CD4-positive, alpha-beta T cell treated with Interleukin-15 for 4 hours (primary cell): Measurements from ENCODE around the gene B3GAT2.
"Not testable (repeated sequence)": the region's sequence is repeated elsewhere in the genome, so short reads cannot be mapped to it uniquely, and the experiment has no call there.

ENCODE experiments used
- DNase-seq: peaks from one replicate; pipeline ENCODE4 v3.0.0-alpha.2; 2020; ENCODE audit warnings: low spot score

Gene B3GAT2

GRCh38 chr6:70956451-70957283 is at the start of gene B3GAT2:
TSS of gene B3GAT2 (minus strand) at chr6:70957060. CDS start at chr6:70956429, 631 bp downstream.
- DNase-seq, result no peak

GRCh38 chr6:70998148-70998547 is 41.3 kb upstream of the B3GAT2 start:
- DNase-seq, result no peak

- no peak for DNase-seq
These were observed 40.5 kb upstream of the B3GAT2 start for GRCh38 chr6:70997379-70997778.

- no peak for DNase-seq
These were observed 39.2 kb upstream of the B3GAT2 start for GRCh38 chr6:70996106-70996505.

- DNase-seq, result no peak
These were observed 38.6 kb upstream of the B3GAT2 start for GRCh38 chr6:70995411-70995810.

- DNase-seq, result no peak
These were observed 34.4 kb upstream of the B3GAT2 start for GRCh38 chr6:70991253-70991652.

- no peak for DNase-seq
These were observed 28.3 kb upstream of the B3GAT2 start for GRCh38 chr6:70985156-70985555.

GRCh38 chr6:70982747-70983146 is 25.9 kb upstream of the B3GAT2 start:
- no peak for DNase-seq

GRCh38 chr6:70980727-70981126 is 23.9 kb upstream of the B3GAT2 start:
- DNase-seq, result no peak

- DNase-seq, result no peak
These were observed 16.7 kb upstream of the B3GAT2 start for GRCh38 chr6:70973604-70974003.

GRCh38 chr6:70967049-70967448 is 10.2 kb upstream of the B3GAT2 start:
- no peak for DNase-seq

GRCh38 chr6:70957284-70957617 is 391 bp upstream of the B3GAT2 start:
- no peak for DNase-seq

GRCh38 chr6:70956191-70956450 is 739 bp downstream of the B3GAT2 start:
- no peak for DNase-seq

GRCh38 chr6:70955441-70956190 is 1.2 kb downstream of the B3GAT2 start:
- peak; percentile 82 for DNase-seq

- DNase-seq, result no peak
These were observed 2.1 kb downstream of the B3GAT2 start for GRCh38 chr6:70954750-70955149.

GRCh38 chr6:70954176-70954575 is 2.7 kb downstream of the B3GAT2 start:
- DNase-seq, result no peak

GRCh38 chr6:70952608-70953165 is 4.2 kb downstream of the B3GAT2 start:
- no peak for DNase-seq

GRCh38 chr6:70944321-70944720 is 12.5 kb downstream of the B3GAT2 start:
- DNase-seq, result not testable (repeated sequence)

GRCh38 chr6:70933853-70934252 is 23.0 kb downstream of the B3GAT2 start:
- no peak for DNase-seq

- DNase-seq, result no peak
These were observed 51.1 kb downstream of the B3GAT2 start for GRCh38 chr6:70905742-70906141.

GRCh38 chr6:70903665-70904452 is 53.0 kb downstream of the B3GAT2 start:
- no peak for DNase-seq

- DNase-seq, result no peak
These were observed 55.5 kb downstream of the B3GAT2 start for GRCh38 chr6:70901324-70901723.

- no peak for DNase-seq
These were observed 56.8 kb downstream of the B3GAT2 start for GRCh38 chr6:70900047-70900446.
